Peyer's patch (tissue), 4 donors: Measurements from ENCODE around the gene TDRD9. TPM values are rescaled to one million over a fixed set of nuclear protein-coding genes. Genes with fewer than 3 reads are reported as not detected.
A peak's percentile ranks its signal among the peaks of the same experiment; 100 is the strongest.
"Not testable (repeated sequence)": the region's sequence is repeated elsewhere in the genome, so short reads cannot be mapped to it uniquely, and the experiment has no call there.

ENCODE experiments used
- DNase-seq, 3 donors: peaks; one replicate each; pipeline ENCODE4 v3.0.0-alpha.2; 2017 to 2019
- H3K27ac ChIP-seq, 4 donors: fragments of 200-600 bp; sonication (generic); one replicate each; pipeline ENCODE4 v1.5.1; 2016 to 2019
- H3K27me3 ChIP-seq, 2 donors: fragments of 200-600 bp; sonication (generic); one replicate each; pipeline ENCODE4 v1.5.1; 2019
- H3K36me3 ChIP-seq, 3 donors: fragments of 200-600 bp; sonication (generic); one replicate each; pipeline ENCODE4 v1.5.1; 2016 to 2019
- H3K4me1 ChIP-seq, 4 donors: fragments of 200-600 bp; sonication (generic); one replicate each; pipeline ENCODE4 v1.5.1; 2016 to 2019
- H3K4me3 ChIP-seq, 4 donors: fragments of 200-600 bp; sonication (generic); 1 replicate in 3 of 4; 2 replicates in 1 of 4; pipeline ENCODE4 v1.5.1; 2016 to 2019; ENCODE audit warnings: mild to moderate bottlenecking in 1 of 4
- H3K9me3 ChIP-seq, 4 donors: fragments of 200-600 bp; sonication (generic); one replicate each; pipeline ENCODE4 v1.5.1; 2016 to 2019; ENCODE audit warnings: mild to moderate bottlenecking in 1 of 4
- CTCF ChIP-seq, 6 experiments: fragments of 450-650 bp in 4 of 6; fragments of 200-600 bp in 2 of 6; sonication (generic) in 1 of 6; IDR thresholded peaks; one replicate each; pipeline ENCODE4 v1.5.1; 2017 to 2019; ENCODE audit warnings: antibody characterized with exemption in 6 of 6, mild to moderate bottlenecking in 3 of 6, moderate library complexity in 1 of 6
- POLR2A ChIP-seq, 2 donors: fragments of 450-650 bp; IDR thresholded peaks; one replicate each; pipeline ENCODE4 v1.5.1; 2017; ENCODE audit warnings: antibody characterized with exemption in 2 of 2, mild to moderate bottlenecking in 2 of 2, moderate library complexity in 2 of 2
- total RNA-seq, 4 donors: library from RNA; depleted of rRNA; stranded (reverse); fragments of >200 nt; gene quantifications; one replicate each; pipeline ENCODE4 v1.1.0, GENCODE V29; 2016

The TDRD9 gene
- total RNA-seq, 4 donors from 2014 or later: 0.40 TPM; not detected in 3

GRCh38 chr14:103966631-103967030 is 38.4 kb downstream of the TDRD9 start:
- no peaks in the 10 kb centered on the region for H3K9me3 ChIP-seq
- H3K4me3 ChIP-seq: no peak overlapping the region
- no peak overlapping the region for H3K27ac ChIP-seq
- no peak for DNase-seq
- TF ChIP-seq CTCF (IDR thresholded peaks at IDR 0.05) (no peak), POLR2A (IDR thresholded peaks at IDR 0.05) (no peak)
- no peaks in the 10 kb centered on the region for H3K36me3 ChIP-seq
- H3K27me3 ChIP-seq: no peaks in the 10 kb centered on the region
- H3K4me1 ChIP-seq: no peaks in the 10 kb centered on the region

GRCh38 chr14:103969961-103970360 is 41.7 kb downstream of the TDRD9 start:
- no peaks in the 10 kb centered on the region for H3K27me3 ChIP-seq
- no peaks in the 10 kb centered on the region for H3K36me3 ChIP-seq
- TF ChIP-seq POLR2A (IDR thresholded peaks at IDR 0.05) (no peak), CTCF (IDR thresholded peaks at IDR 0.05) (no peak)
- no peak overlapping the region for H3K27ac ChIP-seq
- no peak for DNase-seq
- H3K4me3 ChIP-seq: no peak overlapping the region
- H3K9me3 ChIP-seq: no peaks in the 10 kb centered on the region
- no peaks in the 10 kb centered on the region for H3K4me1 ChIP-seq

GRCh38 chr14:103973354-103973753 is 45.1 kb downstream of the TDRD9 start:
- Histone ChIP-seq H3K9me3 (no peaks in the 10 kb centered on the region), H3K4me3 (no peak overlapping the region), H3K27ac (no peak overlapping the region), H3K36me3 (no peaks in the 10 kb centered on the region), H3K27me3 (no peaks in the 10 kb centered on the region), H3K4me1 (no peaks in the 10 kb centered on the region)
- TF ChIP-seq POLR2A (IDR thresholded peaks at IDR 0.05) (no peak), CTCF (IDR thresholded peaks at IDR 0.05) (no peak)
- no peak for DNase-seq

GRCh38 chr14:103974575-103974974 is 46.3 kb downstream of the TDRD9 start:
- TF ChIP-seq CTCF (IDR thresholded peaks at IDR 0.05) (no peak), POLR2A (IDR thresholded peaks at IDR 0.05) (no peak)
- H3K4me1 ChIP-seq: no peaks in the 10 kb centered on the region

GRCh38 chr14:103980623-103981238 is 52.5 kb downstream of the TDRD9 start:
- H3K27ac ChIP-seq, H3K36me3 ChIP-seq, H3K9me3 ChIP-seq, H3K4me3 ChIP-seq, H3K27me3 ChIP-seq, H3K4me1 ChIP-seq: not testable (repeated sequence)
- peak in 4 of 6 experiments; percentile 58 to 70 (median 66) for TF ChIP-seq CTCF (IDR thresholded peaks at IDR 0.05)
- DNase-seq: peak in 1 of 3 donors; percentile 71

More at GRCh38 chr14:103974575-103974974, 46.3 kb downstream of the TDRD9 start:
- no peak for DNase-seq
- Histone ChIP-seq H3K27me3 (no peaks in the 10 kb centered on the region), H3K9me3 (no peaks in the 10 kb centered on the region), H3K27ac (no peak overlapping the region), H3K4me3 (no peak overlapping the region), H3K36me3 (no peaks in the 10 kb centered on the region)

- Histone ChIP-seq H3K36me3 (no peaks in the 10 kb centered on the region), H3K27me3 (no peaks in the 10 kb centered on the region), H3K27ac (no peak overlapping the region), H3K9me3 (peaks cover 0 to 3% (median 0%) of the 10 kb centered on the region in 4 donors), H3K4me1 (no peaks in the 10 kb centered on the region), H3K4me3 (no peak overlapping the region)
- no peak for TF ChIP-seq CTCF (IDR thresholded peaks at IDR 0.05)
- TF ChIP-seq POLR2A (IDR thresholded peaks at IDR 0.05): no peak
- no peak for DNase-seq
These were observed 55.9 kb downstream of the TDRD9 start for GRCh38 chr14:103984196-103984595.
